ENCODE measurements around the gene CAPN10.

The CAPN10 gene

DNA sequence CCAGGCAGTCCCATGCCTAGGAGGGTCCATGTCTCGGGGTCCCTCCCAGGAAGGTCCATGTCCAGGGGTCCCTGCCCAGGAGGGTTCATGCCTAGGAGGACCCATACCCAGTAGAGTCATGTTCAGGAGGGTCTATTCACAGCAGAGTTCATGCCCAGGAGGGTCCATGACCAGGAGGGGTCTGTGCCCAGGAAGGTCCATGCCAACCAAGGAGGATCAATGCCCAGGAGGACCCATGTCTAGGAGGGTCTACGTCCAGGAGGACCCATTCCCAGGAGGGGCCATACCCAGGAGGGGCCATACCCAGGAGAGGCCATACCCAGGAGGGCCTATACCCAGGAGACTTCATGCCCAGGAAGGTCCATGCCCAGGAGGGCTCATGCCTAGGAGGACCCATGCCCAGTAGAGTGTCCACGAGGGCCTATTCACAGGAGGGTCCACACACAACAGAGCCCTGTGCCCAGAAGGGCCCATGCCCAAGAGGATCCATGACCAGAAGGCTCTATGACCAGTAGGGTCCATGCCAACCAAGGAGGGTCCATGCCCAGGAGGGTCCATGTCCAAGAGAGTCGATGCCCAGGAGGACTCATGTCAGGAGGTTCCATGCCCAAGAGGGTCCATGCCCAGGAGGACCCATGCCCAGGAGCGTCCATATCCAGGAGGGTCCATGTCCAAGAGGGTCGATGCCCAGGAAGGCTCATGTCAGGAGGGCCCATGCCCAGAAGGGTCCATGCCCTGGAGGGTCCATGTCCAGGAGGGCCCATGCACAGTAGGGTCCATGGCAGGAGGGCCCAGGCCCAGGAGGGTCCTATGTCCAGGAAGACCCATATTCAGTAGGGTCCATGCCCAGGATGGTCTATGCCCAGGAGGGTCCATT is 48.8 kb downstream of the CAPN10 start:
- DNase-seq (ENCODE audit: insufficient read length, low spot score): no peak
- FAIRE-seq: no peak

DNA sequence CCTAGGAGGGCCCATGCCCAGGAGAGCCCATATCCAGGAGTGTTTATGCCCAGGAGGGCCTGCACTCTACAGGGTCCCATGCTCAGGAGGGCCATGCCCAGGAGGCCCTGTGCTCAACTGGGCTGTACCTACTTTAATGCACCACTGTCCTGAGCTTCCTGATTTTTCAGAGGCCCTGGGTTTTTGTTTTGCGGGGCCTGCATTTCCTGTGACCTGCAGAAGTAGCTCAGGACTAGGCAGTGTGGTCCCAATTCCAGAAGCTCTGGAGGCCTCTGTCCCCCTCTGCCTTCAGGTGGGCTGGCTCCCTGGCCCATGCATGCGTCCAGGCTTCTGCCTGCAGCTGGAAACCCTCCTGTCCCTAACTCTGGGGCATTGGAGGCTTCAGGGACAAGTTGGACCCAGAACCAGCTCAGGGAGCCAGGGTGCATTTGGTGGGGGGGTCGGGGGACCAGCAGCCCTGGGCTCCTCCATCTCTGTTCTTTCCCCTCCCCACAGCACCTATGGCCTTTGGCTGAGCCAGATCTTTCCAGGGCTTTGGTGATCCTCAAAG is 49.5 kb downstream of the CAPN10 start:
- no peak for FAIRE-seq

DNA sequence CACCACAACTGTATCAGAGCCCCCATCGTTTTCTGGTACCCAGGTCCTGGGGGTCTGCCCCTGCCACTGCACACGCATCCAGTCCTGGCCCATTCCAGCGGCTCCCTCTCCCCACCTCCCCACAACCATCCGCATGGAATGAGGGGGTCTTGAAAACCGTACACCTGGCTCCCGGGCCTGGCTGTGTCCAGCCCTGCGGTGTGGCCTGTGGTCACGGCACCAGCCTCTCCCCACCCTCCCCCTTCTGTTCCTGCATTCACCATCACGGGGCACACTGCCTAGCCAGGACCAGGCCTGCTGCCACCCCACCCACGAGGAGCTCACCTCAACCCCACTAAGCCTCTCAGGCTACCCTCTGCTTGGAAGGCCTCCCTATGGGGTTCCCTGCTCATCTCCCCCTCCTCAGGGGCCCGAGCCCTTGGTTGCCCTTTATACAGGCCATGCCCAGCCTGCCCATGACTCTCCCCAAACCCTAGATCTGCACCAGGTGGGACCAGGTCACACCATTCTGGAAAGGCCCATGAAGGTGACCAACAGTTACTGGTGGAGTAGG is 50.1 kb downstream of the CAPN10 start:
- no peak for FAIRE-seq

More for the DNA sequence above, 49.5 kb downstream of the CAPN10 start:
- DNase-seq (ENCODE audit: insufficient read length, low spot score): no peak

DNA sequence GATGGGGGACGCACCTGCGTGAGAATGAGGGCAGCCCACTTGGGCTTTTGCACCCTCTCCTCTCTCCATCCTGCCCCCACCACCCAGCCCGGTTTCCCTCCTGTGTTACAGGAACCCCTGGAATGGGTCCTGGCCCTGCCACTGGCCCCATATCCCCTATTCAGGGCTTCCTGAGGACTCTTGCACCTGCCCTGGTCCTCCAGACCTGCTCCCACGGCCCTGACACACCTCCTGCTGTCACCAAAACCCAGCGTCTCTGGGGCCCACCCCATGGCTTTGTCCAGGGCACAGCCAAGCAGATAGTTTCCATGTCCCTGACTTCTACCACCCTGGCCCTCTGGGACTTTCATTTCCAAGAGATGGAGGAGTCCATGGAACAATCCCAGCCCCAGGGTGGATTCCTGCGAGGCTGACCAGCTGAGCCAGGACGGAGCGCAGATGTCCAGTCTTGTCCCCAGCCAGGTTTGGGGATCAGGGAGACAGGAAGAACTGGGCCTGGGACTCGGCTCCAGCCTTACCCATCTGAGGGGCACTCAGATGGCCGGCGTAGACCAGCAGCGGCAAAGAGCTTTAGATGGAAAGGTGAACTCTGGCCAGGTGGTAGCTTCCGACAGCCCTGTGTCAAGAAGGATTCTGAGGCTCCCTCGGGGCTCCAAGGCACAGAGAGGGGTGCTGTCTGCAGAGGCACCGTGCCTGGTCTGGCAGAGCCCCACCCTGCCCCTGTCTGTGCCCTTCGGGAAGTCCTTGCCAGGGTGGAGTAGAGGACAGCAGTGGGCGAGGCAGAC is 50.8 kb downstream of the CAPN10 start:
- DNase-seq (ENCODE audit: insufficient read length, low spot score) (no peak), FAIRE-seq (no peak)

More for the DNA sequence above, 50.1 kb downstream of the CAPN10 start:
- DNase-seq (ENCODE audit: insufficient read length, low spot score): no peak

DNA sequence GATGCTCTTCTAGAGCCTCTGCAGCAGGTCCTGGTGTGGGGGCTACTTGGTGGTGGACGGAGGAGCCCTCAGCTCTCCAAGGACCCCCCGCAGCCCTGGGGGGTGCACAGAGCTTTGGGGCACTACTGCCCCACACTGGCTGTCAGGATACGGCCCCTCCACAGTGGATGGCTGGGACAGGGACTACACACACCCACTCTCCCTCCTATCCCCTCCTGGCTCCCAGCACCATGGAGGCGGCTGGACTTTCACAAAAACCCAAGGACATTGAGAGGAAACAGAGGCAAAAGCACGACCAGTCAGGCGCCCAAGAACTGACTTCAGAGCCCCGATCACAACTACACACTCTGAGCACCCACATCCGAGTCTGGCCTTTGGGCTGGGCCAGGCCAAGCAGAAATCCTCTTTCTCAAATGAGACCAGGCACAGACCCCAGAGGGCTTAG is 51.4 kb downstream of the CAPN10 start:
- no peak for FAIRE-seq
- no peak for DNase-seq (ENCODE audit: insufficient read length, low spot score)

DNA sequence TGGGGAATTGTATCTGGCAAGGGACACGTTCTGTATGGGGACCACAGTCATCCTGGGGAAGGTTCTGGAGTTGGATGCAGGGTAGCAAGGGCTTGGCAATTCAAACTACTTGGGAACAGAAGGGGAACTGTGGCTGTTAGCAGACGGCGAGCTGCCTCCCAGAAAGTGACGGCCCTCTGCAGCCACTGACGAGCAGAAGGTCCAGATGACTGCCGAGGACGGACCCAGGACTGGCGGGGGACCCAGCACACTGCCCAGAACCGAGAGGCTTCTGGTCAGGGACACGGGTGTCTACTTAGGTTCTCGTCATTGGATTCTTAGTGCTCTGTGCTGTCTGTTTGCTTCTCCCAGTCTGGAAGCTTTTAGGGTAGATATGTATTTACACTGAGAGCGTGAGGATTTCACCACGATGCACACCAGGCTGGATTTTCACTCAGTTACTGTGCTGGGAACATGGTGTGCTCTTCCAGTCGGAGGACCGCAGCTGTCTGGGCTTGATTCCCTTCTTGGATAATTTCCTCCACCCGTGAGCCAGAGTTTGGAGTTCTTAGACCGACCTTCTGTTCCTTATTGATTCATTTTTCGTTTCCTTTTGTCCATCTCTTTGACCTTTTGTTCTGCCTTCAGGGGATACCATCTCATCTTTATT is 52.1 kb downstream of the CAPN10 start:
- DNase-seq (ENCODE audit: insufficient read length, low spot score): no peak

DNA sequence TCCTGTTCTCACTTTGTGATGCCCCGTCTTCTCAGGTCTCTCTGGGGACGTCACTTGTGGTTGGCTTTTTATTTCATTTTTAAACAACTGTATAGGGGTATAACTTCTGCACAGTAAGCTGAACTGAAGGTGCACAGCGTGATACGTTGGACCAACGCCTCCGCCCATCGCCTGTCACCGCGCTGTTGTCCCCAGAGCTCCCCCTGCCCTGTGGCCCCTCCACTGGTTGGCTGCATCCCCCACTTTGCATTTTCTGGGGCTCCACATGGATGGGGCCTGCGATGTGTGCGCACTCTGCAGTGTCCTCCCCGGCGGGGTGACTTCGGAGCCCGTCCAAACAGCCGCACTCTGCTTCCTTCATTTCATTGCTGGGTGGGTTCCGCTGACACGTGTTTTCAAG is 53.0 kb downstream of the CAPN10 start:
- DNase-seq (ENCODE audit: insufficient read length, low spot score): no peak
- no peak for FAIRE-seq

More for the DNA sequence above, 52.1 kb downstream of the CAPN10 start:
- FAIRE-seq: no peak

DNA sequence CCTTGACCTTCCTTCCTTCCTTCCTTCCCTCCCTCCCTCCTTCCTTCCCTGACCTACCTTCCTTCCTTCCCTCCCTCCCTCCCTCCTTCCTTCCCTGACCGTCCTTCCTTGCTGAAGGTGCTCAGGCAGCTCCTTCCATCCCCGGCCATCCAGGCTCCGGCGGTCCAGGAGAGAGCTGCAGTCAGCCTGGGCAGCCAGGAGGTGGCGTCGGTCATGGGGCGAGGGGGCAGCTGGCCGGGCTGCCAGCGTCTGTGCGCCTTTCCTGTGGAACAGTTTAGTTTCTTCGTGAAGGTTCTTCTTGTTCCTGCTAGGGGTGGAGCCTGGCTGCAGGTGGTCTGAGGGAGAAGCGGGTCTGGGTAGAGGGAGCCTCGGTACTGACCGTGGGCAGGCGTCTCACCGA is 54.4 kb downstream of the CAPN10 start:
- peak; percentile 57 for DNase-seq (ENCODE audit: insufficient read length, low spot score)
- no peak for FAIRE-seq

DNA sequence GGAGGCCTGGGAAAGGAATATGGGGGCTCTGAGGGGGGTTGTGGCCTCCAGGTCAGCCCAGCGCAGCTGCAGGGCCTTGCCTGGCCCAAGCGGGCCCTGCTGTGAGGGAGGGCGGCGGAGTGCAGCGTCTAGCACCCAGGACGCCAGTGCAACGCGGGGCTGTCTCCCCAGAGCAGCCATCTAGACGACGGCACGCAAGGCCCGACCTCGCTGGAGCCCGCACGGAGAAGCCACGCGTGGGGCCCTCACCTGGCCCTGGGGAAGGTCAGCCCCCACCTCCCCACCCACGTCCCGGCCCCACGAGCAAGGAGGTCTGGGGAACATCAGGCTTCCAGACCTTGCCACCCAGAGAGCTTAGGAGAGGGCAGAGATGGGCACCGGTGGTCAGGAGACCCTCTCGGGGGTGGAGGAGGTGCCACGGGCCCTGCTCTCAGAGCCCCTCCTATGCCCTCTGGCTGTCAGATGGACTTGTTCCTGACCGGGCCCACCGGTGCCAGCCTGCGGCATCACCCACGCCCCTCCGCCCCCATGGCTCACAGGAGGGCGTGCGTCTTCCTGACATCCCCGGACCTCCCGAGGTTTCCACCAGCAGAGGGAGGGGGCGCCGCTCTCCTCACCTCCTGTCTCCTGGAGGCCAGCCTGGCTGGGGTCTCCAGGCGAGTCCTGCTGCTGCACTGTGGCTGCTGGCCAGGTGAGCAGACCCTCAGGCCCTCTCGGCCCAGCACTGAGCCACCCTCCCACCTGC is 55.7 kb downstream of the CAPN10 start:
- FAIRE-seq (no peak), DNase-seq (ENCODE audit: insufficient read length, low spot score) (no peak)

DNA sequence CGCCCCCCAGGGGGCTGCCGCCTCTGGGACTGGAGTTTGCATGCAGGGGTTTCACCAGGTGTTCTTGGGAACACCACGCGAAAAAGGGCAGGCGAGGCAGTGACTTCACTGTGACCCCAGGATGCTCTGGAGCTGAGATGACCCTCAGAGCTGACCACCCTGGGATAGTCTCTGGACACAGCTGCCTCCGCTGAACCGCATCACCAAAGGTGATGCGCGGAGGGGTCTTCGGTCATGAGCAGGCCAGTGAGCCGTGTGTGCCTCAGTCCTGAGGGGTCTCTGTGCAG is 56.2 kb downstream of the CAPN10 start:
- no peak for FAIRE-seq
- DNase-seq (ENCODE audit: insufficient read length, low spot score): no peak

DNA sequence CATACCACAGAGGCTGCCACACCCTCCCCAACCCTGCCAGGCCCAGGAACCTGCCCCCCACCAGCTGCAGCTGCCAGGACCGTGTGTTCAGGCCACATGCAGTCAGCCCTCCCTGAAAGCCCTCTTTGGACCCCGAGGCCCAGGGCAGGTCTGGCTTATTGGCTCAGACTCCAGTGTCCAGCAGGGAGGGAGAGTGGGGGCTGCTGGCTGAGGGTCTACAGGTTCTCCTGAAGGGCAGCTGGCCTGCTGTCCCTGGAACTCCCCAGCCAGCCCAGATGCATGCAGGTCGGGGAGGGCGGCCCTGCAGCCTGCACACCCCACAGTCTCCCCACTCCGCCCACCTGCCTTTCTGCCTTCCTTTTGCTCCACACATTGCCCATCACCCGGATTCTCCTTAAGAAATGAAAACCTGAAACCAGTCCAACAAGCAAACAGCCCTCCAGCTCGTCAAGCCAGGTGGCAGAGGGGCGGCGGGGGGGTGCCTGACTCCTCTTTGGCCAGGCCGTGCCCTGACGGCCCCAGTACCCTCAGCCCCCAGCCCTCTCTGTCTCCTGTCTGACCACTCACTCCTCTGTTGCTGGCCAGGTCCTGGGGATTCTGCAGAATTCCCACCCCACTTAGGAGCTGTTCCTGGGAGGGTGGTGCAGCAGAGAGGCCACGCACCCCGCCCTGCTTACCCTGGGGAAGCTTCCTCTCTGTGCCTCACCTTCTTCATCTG is 56.7 kb downstream of the CAPN10 start:
- DNase-seq (ENCODE audit: insufficient read length, low spot score) (no peak), FAIRE-seq (no peak)

DNA sequence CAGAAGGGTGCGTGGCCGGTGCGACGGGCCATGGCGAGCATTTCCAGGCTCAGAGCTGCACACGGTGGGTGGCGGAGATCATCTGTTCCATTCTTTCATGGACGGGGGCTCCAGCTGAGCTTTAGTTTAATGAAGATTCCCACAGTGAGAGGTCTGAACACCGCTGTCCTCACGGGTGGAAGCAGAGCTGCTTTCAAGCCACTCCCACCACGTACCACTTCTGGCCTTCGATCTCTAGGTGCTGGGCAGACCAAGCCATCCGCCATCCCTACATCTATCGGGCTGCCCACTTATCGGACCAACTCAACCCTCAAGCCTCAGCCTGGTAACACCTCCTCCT is 57.2 kb downstream of the CAPN10 start:
- FAIRE-seq: no peak
- no peak for DNase-seq (ENCODE audit: insufficient read length, low spot score)

DNA sequence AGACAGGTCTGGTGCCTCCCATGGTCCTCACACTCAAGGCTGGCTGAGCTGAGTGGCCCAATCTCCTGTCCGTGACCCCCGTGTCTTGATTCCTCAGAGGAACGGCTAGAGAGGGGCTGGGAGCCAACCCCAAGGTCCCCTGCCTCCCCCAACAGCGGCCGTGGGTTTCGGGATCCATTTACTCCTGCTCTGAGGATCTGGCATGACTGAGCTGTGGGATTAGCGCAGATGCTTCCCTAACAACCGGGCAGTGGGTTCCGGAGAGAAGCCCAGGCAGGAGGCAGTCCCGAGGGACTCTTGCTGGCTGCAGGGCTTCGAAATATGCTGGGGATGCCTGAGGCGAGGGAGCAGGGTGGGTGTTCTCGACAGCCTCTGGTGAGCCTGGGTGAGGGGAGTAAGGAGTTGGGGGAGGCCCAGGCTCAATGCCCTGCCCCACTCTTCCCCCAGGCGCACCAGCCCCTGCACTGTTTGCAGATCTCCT is 57.7 kb downstream of the CAPN10 start:
- FAIRE-seq (no peak), DNase-seq (ENCODE audit: insufficient read length, low spot score) (no peak)

DNA sequence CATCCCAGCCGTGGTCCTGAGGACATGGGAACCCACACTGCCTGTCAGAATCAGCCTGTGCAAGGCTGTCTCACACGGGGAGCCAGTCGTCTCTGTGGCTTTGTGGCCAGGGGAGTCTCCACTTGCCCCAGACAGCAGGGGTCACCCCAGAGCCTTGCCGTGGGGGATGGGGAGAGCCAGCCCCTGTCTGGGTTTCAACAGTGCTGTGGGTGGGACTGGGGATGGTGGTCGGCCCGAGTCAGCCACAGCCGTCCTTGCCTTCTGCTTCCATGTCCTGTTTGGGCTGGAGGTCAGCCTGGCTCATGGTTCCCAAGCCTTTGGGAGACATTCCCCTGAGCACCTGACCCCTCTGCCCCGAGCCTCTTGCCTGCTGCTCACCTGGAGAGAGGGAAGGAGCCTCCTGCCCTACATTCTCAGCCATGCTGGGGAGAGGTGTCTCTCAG is 58.3 kb downstream of the CAPN10 start:
- DNase-seq (ENCODE audit: insufficient read length, low spot score) (no peak), FAIRE-seq (no peak)

DNA sequence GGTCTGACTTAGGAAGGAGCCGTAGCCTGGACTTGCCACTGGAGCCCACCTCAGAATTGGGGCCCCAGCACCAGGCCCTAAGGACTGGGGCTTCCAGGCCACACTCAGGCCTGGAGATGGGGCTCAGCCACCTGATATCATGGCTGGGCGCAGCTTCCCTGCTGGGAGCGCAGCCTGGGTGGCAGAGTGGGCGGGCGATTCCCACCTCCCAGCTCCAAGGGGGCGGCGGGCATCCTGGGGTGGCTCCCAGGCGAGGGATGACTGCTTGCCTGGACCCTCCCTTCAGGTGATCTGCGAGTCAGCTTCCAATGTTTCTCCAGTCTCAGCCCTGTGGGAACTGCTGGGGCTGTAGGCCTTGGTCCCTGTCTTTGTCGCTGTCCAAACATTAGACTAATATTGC is 58.8 kb downstream of the CAPN10 start:
- no peak for DNase-seq (ENCODE audit: insufficient read length, low spot score)
- FAIRE-seq: no peak

DNA sequence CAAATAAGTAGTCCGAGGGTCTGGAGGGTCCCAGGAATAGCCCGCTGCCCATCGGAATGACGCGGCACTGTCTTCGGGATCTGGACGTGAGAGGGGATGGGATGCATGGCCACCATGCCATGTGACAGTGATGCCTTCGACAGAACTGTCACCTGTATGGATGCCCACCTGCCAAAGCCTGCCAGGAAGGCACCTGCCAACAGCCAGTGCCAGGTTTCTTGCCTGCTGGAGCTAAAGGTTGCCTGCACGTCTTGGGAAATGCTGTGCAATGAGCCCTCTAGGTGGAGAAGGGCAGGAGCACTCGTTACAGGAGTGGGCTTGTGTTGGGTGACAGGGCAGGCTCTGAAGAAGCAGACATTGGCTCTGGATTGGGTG is 59.3 kb downstream of the CAPN10 start:
- no peak for FAIRE-seq
- no peak for DNase-seq (ENCODE audit: insufficient read length, low spot score)

DNA sequence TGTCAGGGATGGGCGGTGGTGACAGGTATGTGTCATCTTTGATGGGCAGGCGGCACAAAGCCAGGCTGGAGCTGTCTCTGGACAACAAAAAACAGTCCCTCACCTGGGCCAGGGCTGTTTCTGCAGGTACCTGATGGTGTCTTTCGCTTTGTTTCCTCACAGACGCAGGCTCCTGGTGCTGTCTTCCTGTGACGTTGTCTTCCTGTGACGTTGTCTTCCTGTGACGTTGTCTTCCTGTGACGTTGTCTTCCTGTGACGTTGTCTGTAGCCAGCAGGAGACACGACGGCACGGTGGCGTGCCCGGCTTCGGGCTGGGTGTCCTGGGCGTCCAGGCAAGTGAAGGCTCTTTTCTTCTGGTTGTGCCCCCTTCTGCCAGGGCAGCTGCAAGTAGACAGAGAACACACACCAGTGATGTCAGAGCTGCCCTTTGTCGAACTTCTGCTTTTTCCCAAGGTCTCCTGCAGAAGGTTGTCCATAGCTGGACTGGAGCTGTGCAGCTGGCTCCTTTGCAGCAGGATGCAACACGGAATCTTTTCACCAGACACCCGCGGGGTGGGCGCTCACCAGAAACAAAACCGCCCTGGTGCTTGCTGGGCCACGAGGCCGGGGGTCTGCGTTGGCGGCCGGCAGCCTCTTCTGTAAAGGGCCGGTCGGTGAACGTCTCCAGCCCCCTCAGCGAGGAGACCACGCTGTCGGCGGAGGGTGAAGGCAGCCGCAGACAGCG is 59.8 kb downstream of the CAPN10 start:
- no peak for FAIRE-seq

DNA sequence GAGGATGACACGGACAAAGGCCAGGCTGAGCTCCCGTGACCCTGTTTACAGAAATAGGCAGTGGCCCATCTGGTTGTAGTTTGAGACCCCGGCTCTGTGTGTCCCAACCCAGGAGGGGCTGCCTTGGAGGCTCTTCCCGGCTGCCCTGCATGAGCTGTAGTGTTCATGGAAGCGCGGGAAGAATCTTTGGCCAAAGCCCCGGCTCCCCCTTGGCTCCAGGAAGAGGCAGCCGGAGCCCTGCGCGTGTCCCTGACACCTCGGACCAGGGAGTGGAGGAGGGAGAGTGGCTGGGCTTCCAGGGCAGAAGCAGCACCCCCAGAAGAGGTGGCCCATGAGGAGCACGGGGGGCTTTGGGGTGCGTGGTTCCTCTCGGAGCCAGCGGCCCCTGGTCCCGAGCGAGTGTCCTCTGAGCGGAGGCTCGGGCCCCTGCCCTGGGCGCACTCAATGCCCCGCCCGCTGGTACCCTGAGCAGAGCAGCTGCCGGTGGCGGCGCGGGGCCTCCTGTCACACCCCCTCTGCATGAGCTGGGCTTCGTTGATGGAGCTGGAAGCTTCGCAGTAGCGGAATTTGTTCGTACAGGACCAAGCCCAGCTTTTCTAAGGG is 60.5 kb downstream of the CAPN10 start:
- FAIRE-seq: no peak

More for the DNA sequence above, 59.8 kb downstream of the CAPN10 start:
- DNase-seq (ENCODE audit: insufficient read length, low spot score): no peak

More for the DNA sequence above, 60.5 kb downstream of the CAPN10 start:
- DNase-seq (ENCODE audit: insufficient read length, low spot score): no peak
